Coronary artery (tissue), 2 donors: Measurements from ENCODE around the gene ADARB2.

ENCODE experiments used
- DNase-seq: peaks from one replicate; pipeline ENCODE4 v3.0.0-alpha.2; 2017; ENCODE audit warnings: low spot score
- H3K27ac ChIP-seq, 2 donors: fragments of 200-600 bp; sonication (generic); one replicate each; pipeline ENCODE4 v1.5.1; 2016 to 2019
- H3K4me3 ChIP-seq: fragments of 200-600 bp; sonication (generic); 2 replicates; pipeline ENCODE4 v1.5.1; 2016; ENCODE audit warnings: mild to moderate bottlenecking, moderate library complexity
- CTCF ChIP-seq: fragments of 200-600 bp; sonication (generic); IDR thresholded peaks from one replicate; pipeline ENCODE4 v1.5.1; 2019; ENCODE audit warnings: antibody characterized with exemption

Gene ADARB2

GRCh38 chr10:1474376-1475097, 262.8 kb downstream of the ADARB2 start:
- TF ChIP-seq CTCF, result no peak
- H3K4me3 ChIP-seq, result no peak overlapping the region
- no peak for DNase-seq

GRCh38 chr10:1473874-1474273, 263.5 kb downstream of the ADARB2 start:
- DNase-seq, result no peak
- Histone ChIP-seq H3K27ac (no peak overlapping the region), H3K4me3 (no peak overlapping the region)
- no peak for TF ChIP-seq CTCF

More at GRCh38 chr10:1474376-1475097, 262.8 kb downstream of the ADARB2 start:
- H3K27ac ChIP-seq, result no peak overlapping the region

GRCh38 chr10:1472178-1472958, 265.0 kb downstream of the ADARB2 start:
- H3K4me3 ChIP-seq, result no peak overlapping the region
- no peak overlapping the region for H3K27ac ChIP-seq
- DNase-seq, result no peak
- no peak for TF ChIP-seq CTCF

- TF ChIP-seq CTCF, result no peak
- H3K27ac ChIP-seq, result no peak overlapping the region
- no peak overlapping the region for H3K4me3 ChIP-seq
- no peak for DNase-seq
These were observed 268.5 kb downstream of the ADARB2 start for GRCh38 chr10:1468811-1469210.

GRCh38 chr10:1467334-1468076, 269.8 kb downstream of the ADARB2 start:
- no peak for DNase-seq
- TF ChIP-seq CTCF, result no peak
- Histone ChIP-seq H3K27ac (no peak overlapping the region), H3K4me3 (no peak overlapping the region)

- DNase-seq, result no peak
- H3K4me3 ChIP-seq, result no peak overlapping the region
- no peak for TF ChIP-seq CTCF
- H3K27ac ChIP-seq, result no peak overlapping the region
These were observed 271.1 kb downstream of the ADARB2 start for GRCh38 chr10:1465993-1466764.
